Measurements from ENCODE around the gene PF4V1. TPM values are rescaled to one million over a fixed set of nuclear protein-coding genes. Genes with fewer than 3 reads are reported as not detected.

The PF4V1 gene
- total RNA-seq, 1 donor from 2014 or later: not detected

DNA sequence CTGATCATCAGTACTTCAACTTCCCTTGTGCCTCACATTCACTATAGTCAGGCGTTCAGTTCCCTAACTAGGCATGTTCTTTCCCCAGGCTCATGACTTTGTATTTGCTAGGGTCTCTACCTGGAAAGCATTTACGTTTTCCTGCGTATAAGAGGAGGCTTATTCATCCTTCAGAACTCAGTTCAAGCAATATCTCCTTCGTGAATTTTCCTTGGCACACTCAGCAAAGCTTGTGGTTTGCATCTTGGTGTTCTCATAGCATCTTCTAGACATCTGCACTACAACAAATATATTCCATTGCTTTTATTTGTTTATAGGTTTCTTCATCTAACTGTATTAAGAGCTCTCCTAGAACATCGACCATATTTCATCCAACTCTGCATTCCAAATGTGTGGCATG lies 14.0 kb upstream of the PF4V1 start:
- Histone ChIP-seq H3K9me3 (no peaks in the 10 kb centered on the region), H3K36me3 (no peaks in the 10 kb centered on the region), H3K27me3 (no peaks in the 10 kb centered on the region), H3K4me3 (no peak overlapping the region), H3K4me1 (peaks cover 9% of the 10 kb centered on the region), H3K27ac (no peak overlapping the region)
- intact Hi-C loops (cut with DNase I): no loop called here
- TF ChIP-seq, protein P1, sequence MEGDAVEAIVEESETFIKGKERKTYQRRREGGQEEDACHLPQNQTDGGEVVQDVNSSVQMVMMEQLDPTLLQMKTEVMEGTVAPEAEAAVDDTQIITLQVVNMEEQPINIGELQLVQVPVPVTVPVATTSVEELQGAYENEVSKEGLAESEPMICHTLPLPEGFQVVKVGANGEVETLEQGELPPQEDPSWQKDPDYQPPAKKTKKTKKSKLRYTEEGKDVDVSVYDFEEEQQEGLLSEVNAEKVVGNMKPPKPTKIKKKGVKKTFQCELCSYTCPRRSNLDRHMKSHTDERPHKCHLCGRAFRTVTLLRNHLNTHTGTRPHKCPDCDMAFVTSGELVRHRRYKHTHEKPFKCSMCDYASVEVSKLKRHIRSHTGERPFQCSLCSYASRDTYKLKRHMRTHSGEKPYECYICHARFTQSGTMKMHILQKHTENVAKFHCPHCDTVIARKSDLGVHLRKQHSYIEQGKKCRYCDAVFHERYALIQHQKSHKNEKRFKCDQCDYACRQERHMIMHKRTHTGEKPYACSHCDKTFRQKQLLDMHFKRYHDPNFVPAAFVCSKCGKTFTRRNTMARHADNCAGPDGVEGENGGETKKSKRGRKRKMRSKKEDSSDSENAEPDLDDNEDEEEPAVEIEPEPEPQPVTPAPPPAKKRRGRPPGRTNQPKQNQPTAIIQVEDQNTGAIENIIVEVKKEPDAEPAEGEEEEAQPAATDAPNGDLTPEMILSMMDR (IDR thresholded peaks at IDR 0.05): no peak
- TF ChIP-seq POLR2AphosphoS5 (IDR thresholded peaks at IDR 0.05; ENCODE audit: insufficient read depth in 1 of 2, low read depth in 1 of 2) (no peak), POLR2A (IDR thresholded peaks at IDR 0.05) (no peak)
- no peak for DNase-seq (ENCODE audit: extremely low spot score in 2 of 2)

DNA sequence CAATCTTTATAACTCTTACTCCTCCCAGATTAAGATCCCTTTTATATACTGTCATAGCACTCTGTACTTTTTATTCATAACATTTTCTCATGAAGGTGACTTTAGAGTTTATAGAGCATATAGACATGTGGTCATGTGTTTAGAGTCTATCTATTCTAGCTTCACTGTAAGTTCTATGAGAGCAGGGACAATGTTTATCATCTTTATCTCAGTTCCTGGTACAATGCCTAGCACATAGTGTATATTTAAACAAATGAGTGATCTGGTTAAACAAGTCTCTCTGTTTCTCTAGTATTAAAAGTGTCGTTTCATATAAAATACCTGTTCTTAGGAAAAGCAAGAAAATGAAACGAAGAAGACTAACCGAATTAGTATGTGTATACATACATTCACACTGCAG lies 13.4 kb upstream of the PF4V1 start:
- DNase-seq (ENCODE audit: extremely low spot score in 2 of 2): no peak
- intact Hi-C loops (cut with DNase I): no loop called here
- H3K36me3 ChIP-seq: no peaks in the 10 kb centered on the region
- H3K9me3 ChIP-seq: no peaks in the 10 kb centered on the region
- H3K27me3 ChIP-seq: no peaks in the 10 kb centered on the region
- no peak overlapping the region for H3K27ac ChIP-seq
- no peak overlapping the region for H3K4me3 ChIP-seq
- no peak for TF ChIP-seq POLR2AphosphoS5 (IDR thresholded peaks at IDR 0.05; ENCODE audit: insufficient read depth in 1 of 2, low read depth in 1 of 2)
- TF ChIP-seq, protein P1 (IDR thresholded peaks at IDR 0.05): no peak
- TF ChIP-seq POLR2A (IDR thresholded peaks at IDR 0.05): no peak
- peaks cover 9% of the 10 kb centered on the region for H3K4me1 ChIP-seq

DNA sequence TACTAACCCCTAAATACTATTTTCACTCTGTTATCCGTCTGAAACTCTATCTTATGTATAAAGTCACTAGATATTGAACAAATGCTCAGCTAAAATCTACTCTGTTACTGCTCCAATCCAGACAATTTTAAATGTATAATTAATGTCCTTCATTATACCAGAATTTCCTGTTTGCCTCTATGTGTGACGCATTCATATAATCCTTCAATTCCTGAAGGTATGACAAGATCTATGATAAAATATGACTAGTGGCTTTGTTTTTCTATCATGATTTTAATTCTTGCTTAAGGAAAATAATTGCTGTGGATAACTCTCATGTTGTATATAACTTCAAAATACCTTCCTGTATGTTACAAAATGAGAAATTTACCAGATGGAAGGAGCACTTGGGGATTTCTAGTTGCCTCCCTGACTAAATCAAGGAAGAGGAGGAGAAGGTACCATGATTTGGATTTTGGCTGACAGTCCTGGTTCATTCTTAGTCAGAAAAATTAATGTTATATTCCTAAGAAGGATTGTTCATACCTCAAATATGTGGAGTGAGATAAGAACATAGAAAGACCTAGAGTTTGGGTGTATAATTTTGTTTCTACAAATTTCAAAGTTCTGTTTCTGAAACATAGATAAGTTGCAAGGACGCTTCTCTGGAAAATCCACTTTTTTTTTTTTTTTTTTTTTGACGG lies 11.7 kb upstream of the PF4V1 start:
- Histone ChIP-seq H3K9me3 (no peaks in the 10 kb centered on the region), H3K4me1 (peaks cover 8% of the 10 kb centered on the region), H3K27me3 (no peaks in the 10 kb centered on the region), H3K27ac (no peak overlapping the region), H3K36me3 (no peaks in the 10 kb centered on the region), H3K4me3 (no peak overlapping the region)
- TF ChIP-seq POLR2AphosphoS5 (IDR thresholded peaks at IDR 0.05; ENCODE audit: insufficient read depth in 1 of 2, low read depth in 1 of 2) (no peak), POLR2A (IDR thresholded peaks at IDR 0.05) (no peak)
- TF ChIP-seq, protein P1 (IDR thresholded peaks at IDR 0.05): no peak
- no peak for DNase-seq (ENCODE audit: extremely low spot score in 2 of 2)
- intact Hi-C loops (cut with DNase I): no loop called here

DNA sequence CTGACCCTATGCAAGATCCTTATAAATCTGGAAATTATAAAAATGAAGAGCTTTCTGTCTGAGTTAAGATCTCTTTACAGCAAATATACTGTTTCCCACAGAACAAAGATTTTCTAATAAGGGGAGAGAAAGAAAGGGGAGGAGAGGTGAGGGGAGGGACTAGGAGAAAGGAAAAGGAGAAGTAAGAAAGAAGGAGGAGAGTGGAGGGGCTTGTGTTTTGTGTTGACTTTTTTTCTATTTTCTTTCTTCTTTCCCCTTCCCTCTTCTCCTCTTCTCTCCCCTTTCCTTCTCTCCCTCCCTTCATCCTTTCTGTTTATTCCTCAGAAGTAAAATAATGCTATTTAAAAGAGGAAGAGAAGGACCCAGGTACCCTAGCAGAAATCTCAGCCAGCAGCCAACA lies 10.4 kb upstream of the PF4V1 start:
- DNase-seq (ENCODE audit: extremely low spot score in 2 of 2): no peak
- no peak for TF ChIP-seq POLR2A (IDR thresholded peaks at IDR 0.05)
- TF ChIP-seq, protein P1 (IDR thresholded peaks at IDR 0.05): no peak
- no peak for TF ChIP-seq POLR2AphosphoS5 (IDR thresholded peaks at IDR 0.05; ENCODE audit: insufficient read depth in 1 of 2, low read depth in 1 of 2)

DNA sequence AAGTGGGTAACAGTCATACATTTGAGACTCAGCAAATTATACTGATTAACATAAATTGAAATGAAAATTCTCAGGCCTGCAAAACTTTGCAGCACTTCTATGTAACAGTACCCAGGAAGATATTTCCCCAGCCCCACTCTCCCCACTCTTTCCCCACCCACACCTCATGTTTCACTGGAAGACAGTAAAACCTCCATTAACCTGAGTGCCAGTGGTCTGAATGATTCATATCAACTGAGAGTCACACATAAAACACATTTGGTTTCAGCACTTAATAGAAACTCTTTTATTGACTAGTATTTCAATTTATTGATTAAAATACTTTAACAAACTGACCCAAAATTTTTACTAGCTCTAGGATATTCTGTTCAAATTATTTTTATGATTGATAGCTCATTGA lies 9.7 kb upstream of the PF4V1 start:
- Histone ChIP-seq H3K27me3 (no peaks in the 10 kb centered on the region), H3K4me1 (no peaks in the 10 kb centered on the region), H3K9me3 (no peaks in the 10 kb centered on the region), H3K4me3 (no peak overlapping the region), H3K27ac (no peak overlapping the region), H3K36me3 (no peaks in the 10 kb centered on the region)
- DNase-seq (ENCODE audit: extremely low spot score in 2 of 2): no peak
- intact Hi-C loops (cut with DNase I): no loop called here
- TF ChIP-seq POLR2AphosphoS5 (IDR thresholded peaks at IDR 0.05; ENCODE audit: insufficient read depth in 1 of 2, low read depth in 1 of 2) (no peak), POLR2A (IDR thresholded peaks at IDR 0.05) (no peak)
- TF ChIP-seq, protein P1 (IDR thresholded peaks at IDR 0.05): no peak

More for the DNA sequence above, 10.4 kb upstream of the PF4V1 start:
- Histone ChIP-seq H3K4me1 (no peaks in the 10 kb centered on the region), H3K4me3 (no peak overlapping the region), H3K36me3 (no peaks in the 10 kb centered on the region), H3K27ac (no peak overlapping the region), H3K27me3 (no peaks in the 10 kb centered on the region), H3K9me3 (no peaks in the 10 kb centered on the region)
- intact Hi-C loops (cut with DNase I): no loop called here

Measured in vagina (tissue), 2 donors.